Frontal cortex (tissue), 1 donor: ENCODE measurements around the gene OR2AE1. TPM values are rescaled to one million over a fixed set of nuclear protein-coding genes. Genes with fewer than 3 reads are reported as not detected.

Experiments used
- small RNA-seq: library from RNA; depleted of rRNA; stranded (forward); fragments of <200 nt; gene quantifications from one replicate; pipeline ENCODE3, GENCODE V24; 2014
- total RNA-seq: library from RNA; depleted of rRNA; stranded (reverse); fragments of >200 nt; gene quantifications from one replicate; pipeline ENCODE4 v1.2.3, GENCODE V29; 2014

Gene OR2AE1
- total RNA-seq, 1 donor from 2014 or later = not detected

Small RNAs within 50 kb of the gene (small RNA-seq; reads per million reads assigned to genes)
- gene AC011904.1 = not detected
- not detected for gene CYP3A52P

Other genes with a start within 250 kb of the OR2AE1 start
- gene CYP3A5, start 197.0 kb downstream of the OR2AE1 start, total RNA-seq = 1.6 TPM
- gene CYP3A7, start 141.8 kb downstream of the OR2AE1 start, total RNA-seq = not detected
- not detected for gene CYP3A4, start 92.8 kb downstream of the OR2AE1 start, total RNA-seq
- not detected for gene CYP3A43, start 49.0 kb downstream of the OR2AE1 start, total RNA-seq
- 10.6 TPM for gene TRIM4, start 42.5 kb upstream of the OR2AE1 start, total RNA-seq
- gene GJC3, start 52.6 kb upstream of the OR2AE1 start, total RNA-seq = 0.41 TPM
- gene AZGP1, start 99.0 kb upstream of the OR2AE1 start, total RNA-seq = not detected
- gene ZKSCAN1, start 138.6 kb upstream of the OR2AE1 start, total RNA-seq = 85.2 TPM
- gene ZSCAN21, start 172.7 kb upstream of the OR2AE1 start, total RNA-seq = 17.9 TPM
- 44.4 TPM for gene ZNF3, start 204.7 kb upstream of the OR2AE1 start, total RNA-seq
- gene COPS6, start 211.9 kb upstream of the OR2AE1 start, total RNA-seq = 40.4 TPM
- gene MCM7, start 224.4 kb upstream of the OR2AE1 start, total RNA-seq = 35.9 TPM
- gene AP4M1, start 224.6 kb upstream of the OR2AE1 start, total RNA-seq = 24.9 TPM
- gene TAF6, start 242.3 kb upstream of the OR2AE1 start, total RNA-seq = 17.5 TPM
- gene CNPY4, start 242.6 kb upstream of the OR2AE1 start, total RNA-seq = 17.1 TPM
- gene MBLAC1, start 249.9 kb upstream of the OR2AE1 start, total RNA-seq = 4.9 TPM